ENCODE results near the gene PACSIN1.
"Not testable (repeated sequence)": the region's sequence is repeated elsewhere in the genome, so short reads cannot be mapped to it uniquely, and the experiment has no call there.

Gene PACSIN1

DNA sequence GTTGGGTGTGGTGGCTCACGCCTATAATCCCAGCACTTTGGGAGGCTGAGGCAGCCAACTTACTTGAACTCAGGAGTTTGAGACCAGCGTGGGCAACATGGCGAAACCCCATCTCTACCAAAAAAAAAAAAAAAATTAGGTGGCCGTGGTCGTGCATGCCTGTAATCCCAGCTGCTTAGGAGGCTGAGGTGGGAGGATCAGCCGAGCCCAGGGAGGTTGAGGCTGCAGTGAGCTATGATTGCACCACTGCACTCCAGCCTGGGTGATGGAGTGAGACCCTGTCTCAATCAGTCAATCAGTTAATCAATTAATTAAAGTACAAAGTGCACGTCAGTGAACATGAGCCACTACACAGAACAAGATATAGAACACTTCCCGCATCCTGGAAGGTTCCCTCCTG is 21.0 kb downstream of the PACSIN1 start:
- not testable (repeated sequence) for DNase-seq

GRCh38 chr6:34487536-34487935 is 21.7 kb downstream of the PACSIN1 start:
- DNase-seq: no peak

GRCh38 chr6:34489207-34489805 is 23.4 kb downstream of the PACSIN1 start:
- no peak for DNase-seq

GRCh38 chr6:34490390-34491090 is 24.7 kb downstream of the PACSIN1 start:
- no peak for DNase-seq

GRCh38 chr6:34491091-34491430 is 25.2 kb downstream of the PACSIN1 start:
- no peak for DNase-seq

DNA sequence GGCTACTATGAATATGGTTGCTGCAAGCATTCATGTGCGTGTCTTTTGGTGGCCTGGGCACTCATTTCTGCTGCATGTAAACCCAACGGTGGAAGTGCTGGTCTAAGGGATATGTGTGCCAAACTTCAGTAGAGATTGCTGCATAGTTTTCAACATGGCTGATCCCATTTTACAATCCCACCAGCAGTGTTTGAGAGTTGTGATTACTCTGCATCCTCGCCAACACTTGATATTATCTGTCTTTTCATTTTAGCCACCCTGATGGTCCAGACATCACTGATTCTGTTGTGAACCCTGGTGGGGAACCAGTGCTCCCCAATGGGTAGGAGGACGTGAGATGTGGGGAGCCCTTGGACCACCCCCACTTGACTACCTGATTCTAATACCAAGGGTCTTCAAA is 27.5 kb downstream of the PACSIN1 start:
- DNase-seq: no peak

DNA sequence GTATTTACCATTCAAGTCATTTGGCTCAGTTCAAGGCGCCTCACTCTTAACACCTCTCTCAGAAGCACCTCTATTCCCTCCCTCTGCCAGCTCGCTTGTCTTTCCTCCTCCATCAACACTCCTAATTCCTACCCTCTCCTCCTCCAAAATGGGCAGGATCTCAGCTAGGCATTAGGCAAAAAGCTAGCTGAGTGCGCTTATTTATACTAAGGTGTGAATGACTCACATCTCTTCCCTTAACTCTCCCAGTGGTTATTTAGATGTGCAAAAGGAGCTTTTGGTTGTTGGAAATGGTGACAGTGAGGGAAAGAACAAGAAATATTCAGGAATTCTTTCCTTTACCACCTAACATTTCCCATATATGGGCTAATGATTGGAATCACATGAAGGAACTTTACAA is 29.1 kb downstream of the PACSIN1 start:
- DNase-seq: no peak

GRCh38 chr6:34496103-34496685 is 30.3 kb downstream of the PACSIN1 start:
- DNase-seq: peak; percentile 90

DNA sequence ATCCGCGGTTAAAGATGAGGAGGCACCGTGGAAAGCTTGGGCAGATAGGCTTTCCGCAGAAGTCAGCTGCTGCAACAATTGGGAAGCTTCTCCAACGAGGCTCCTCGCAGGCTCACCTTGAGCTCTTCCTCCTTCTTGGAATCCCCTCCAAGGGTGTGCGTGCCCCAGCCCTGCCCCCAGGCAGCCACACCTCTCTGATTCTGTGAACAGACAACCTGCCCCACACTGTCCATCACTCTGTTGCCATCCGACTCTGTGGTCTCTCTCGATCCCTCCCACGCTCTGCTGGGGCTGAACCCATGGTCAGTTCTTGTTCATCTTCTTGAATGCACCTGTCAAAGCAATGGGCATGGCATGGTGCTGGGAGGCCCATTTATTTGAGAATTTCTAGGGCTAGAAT is 31.5 kb downstream of the PACSIN1 start:
- no peak for DNase-seq

- DNase-seq: no peak
These were observed 40.8 kb downstream of the PACSIN1 start for GRCh38 chr6:34506718-34507117.

DNA sequence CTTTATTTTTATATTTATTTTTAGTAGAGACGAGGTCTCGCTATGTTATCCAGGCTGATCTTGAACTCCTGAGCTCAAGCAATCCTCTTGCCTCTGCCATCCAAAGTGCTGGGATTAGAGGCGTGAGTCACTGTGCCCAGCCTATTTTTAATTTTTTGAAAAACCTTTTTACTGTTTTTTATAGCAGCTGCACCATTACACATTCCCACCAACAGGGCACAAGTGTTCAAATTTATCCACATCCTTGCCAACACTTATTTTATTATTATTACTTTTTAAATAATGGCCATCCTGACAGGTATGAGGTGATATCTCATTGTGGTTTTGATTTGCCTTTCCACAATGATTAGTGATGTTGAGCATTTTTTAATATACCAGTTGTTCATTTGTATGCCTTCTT is 42.5 kb downstream of the PACSIN1 start:
- DNase-seq: no peak

DNA sequence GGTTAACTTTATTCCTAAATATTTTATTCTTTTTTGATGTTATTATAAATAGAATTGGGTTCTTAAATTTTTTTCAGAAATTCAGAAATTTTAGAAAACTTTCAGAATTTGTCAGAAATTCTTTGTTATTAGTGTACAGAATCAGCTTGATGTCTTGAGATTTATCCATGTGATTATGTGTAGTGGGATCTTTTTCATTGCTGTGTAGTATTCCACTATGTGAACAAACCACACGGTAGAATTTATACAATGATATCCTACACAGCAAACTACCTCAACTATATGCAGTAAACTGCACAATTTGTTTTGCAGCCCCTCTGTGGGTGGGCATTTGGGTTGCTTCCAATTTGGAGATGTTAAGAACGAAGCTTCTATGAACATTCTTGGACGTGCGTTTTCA is 43.9 kb downstream of the PACSIN1 start:
- DNase-seq: no peak

DNA sequence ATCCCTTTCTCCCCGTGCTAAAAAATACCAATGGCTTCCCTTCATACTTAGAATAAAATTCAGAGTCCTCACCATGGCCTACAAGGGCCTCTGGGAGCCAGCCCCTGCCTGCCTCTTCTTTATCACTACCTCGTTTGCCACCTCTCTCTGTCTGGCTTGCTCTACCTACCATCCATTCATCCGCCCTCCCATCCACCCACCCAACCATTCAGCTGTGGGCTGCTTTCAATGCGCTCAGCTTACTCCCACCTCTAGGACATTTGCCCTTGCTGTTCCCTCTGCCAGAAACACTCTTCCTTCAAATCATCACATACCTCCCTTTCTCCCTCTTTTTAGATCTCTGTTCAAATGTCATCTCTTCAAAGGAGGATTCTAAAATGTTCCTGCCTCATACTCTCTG is 44.4 kb downstream of the PACSIN1 start:
- no peak for DNase-seq

- DNase-seq: no peak
These were observed 45.5 kb downstream of the PACSIN1 start for GRCh38 chr6:34511214-34511914.

- DNase-seq: no peak
These were observed 46.2 kb downstream of the PACSIN1 start for GRCh38 chr6:34511915-34512737.

DNA sequence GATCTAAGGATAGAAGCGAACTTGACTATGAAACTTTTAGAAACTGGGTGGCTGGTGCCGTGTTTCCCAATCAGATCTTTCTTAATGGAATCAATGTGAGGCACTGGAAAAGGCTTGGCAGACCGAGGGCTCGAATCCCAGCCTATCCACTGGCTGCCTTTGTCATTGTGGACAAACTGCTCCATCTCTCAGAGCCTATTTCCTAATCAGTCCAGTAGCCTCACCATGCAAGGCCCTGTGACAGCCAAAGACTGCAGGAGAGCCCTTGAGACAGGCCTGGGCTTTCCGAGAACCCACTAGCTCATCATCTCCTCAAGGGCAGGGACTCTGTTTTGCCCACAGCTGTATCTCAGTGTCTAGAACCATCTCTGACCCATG is 46.9 kb downstream of the PACSIN1 start:
- no peak for DNase-seq

- DNase-seq: no peak
These were observed 47.8 kb downstream of the PACSIN1 start for GRCh38 chr6:34513646-34514045.

DNA sequence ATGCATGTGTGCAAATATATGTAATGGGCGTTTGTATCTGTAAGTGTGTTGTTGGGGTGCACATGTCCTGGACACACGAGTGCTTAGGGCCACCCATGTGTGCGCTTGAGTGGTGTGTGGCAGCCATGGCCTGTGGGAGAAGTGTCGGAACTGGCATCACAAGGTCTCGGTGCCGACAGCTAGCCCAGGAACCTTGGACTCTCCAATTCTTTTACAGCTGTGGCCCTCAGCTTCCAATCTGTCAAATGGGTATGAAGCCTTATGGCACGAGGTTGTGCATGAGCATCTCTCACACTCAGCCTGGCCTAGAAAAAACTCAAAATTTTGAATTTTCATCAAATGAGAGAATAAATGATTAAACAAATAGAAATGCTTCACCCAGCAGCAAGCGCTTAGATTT is 48.2 kb downstream of the PACSIN1 start:
- no peak for DNase-seq

GRCh38 chr6:34514593-34515472 is 49.0 kb downstream of the PACSIN1 start:
- no peak for DNase-seq

DNA sequence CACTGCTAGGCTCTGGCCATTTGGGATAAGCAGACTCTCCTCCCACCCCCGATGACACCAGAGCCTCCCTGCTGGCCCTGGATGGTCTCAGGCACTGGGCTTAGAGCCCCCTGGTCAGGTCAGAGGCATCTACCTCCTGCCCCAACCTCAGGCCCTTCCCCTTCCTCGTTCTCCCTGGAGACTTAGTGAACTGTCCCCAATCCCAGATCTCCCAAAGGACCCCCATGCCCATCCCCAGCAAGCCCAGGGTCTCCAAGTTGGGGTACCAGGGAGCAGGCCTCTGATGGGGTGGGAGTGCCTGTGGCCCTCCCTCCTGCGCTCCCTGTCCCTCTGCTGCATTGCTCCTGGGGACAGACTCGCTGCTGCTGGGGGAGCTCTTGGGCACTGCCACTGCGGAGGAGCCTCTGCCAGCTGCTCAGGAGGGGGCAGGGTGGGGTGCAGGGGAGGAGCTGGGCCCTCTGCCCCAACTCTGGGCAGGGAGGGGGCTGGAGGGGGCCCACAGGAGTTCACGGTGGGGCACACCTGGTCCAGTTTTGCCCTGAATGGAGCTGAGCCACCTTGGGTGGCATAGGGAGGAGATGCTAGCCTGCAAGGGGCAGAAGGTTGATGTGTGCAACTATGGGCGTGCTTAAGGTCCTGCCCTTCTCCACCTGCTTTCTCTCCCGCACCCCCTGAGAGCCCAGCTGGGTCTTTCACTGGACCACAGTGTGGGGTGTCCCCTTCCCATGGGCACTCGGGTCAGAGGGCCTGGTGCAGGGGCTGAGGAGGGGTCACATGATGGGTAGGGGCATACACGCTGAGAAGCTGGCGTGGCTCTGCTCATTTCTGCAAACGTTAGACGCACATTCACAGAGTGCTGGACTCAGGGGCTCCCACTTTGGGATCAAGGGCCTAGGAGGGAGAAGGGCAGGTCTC is 49.9 kb downstream of the PACSIN1 start:
- no peak for DNase-seq
